IMR-90 (cell line): ENCODE measurements around the gene CHM. TPM values are rescaled to one million over a fixed set of nuclear protein-coding genes. Genes with fewer than 3 reads are reported as not detected.

Source experiments
- ATAC-seq: fragments of 200-7000 bp; cut with Tn5 transposase; 2 replicates; pipeline ENCODE4 v1.9.1; 2020; ENCODE audit warnings: low read depth, mild to moderate bottlenecking, moderate library complexity
- BruUV-seq: library from RNA; stranded (reverse); fragments of 400-500 nt; replicated peaks from 2 replicates; lab custom pipeline; 2021; lab: Mats Ljungman, UMichigan
- CTCF ChIA-PET: fragments of 300-600 bp; formaldehyde crosslinking; extraction: SDS; loops from one replicate; lab custom pipeline; 2021; ENCODE audit warnings: antibody characterized with exemption; lab: Yijun Ruan, JAX
- POLR2A ChIA-PET: fragments of 300-600 bp; sonication (Branson Sonifier 250); formaldehyde crosslinking; loops from one replicate; lab custom pipeline; 2022; ENCODE audit warnings: antibody characterized with exemption; ENCODE audit not compliant: unreplicated experiment; lab: Charles Lee
- DNase-seq: peaks from one replicate; pipeline ENCODE4 v3.0.0; 2013
- H2AFZ ChIP-seq: replicated peaks from 2 replicates; pipeline ENCODE3; 2013; ENCODE audit warnings: low read length, mild to moderate bottlenecking; ENCODE audit not compliant: poor library complexity
- H2AK5ac ChIP-seq: 2 replicates; pipeline ENCODE4 v1.6.1; 2013; ENCODE audit warnings: low read depth, low read length, inconsistent platforms
- H2AK9ac ChIP-seq: replicated peaks from 2 replicates; pipeline ENCODE3; 2013; ENCODE audit warnings: mild to moderate bottlenecking, low read depth, low read length, moderate library complexity; ENCODE audit not compliant: poor library complexity
- H2BK120ac ChIP-seq: 2 replicates; pipeline ENCODE4 v1.6.1; 2013; ENCODE audit warnings: low read depth, low read length, inconsistent platforms
- H2BK15ac ChIP-seq: 3 replicates; pipeline ENCODE4 v1.6.1; 2013; ENCODE audit warnings: low read depth, low read length, inconsistent platforms
- H2BK20ac ChIP-seq: 2 replicates; pipeline ENCODE4 v1.6.1; 2013; ENCODE audit warnings: low read depth, mild to moderate bottlenecking, inconsistent platforms, low read length, moderate library complexity
- H2BK5ac ChIP-seq: 2 replicates; pipeline ENCODE4 v1.6.1; 2013; ENCODE audit warnings: mild to moderate bottlenecking, low read depth, low read length, inconsistent platforms; ENCODE audit not compliant: poor library complexity, severe bottlenecking
- H3K14ac ChIP-seq: replicated peaks from 2 replicates; pipeline ENCODE4 v1.6.1; 2013; ENCODE audit warnings: low read depth, low read length, inconsistent platforms
- H3K18ac ChIP-seq: 2 replicates; pipeline ENCODE4 v1.6.1; 2013; ENCODE audit warnings: low read depth, low read length, control low read depth
- H3K23ac ChIP-seq: 2 replicates; pipeline ENCODE4 v1.6.1; 2013; ENCODE audit warnings: low read depth, low read length, inconsistent platforms
- H3K27ac ChIP-seq: 2 replicates; pipeline ENCODE4 v1.5.1; 2013; ENCODE audit warnings: mild to moderate bottlenecking, control low read depth, low read length; ENCODE audit not compliant: insufficient read depth
- H3K27me3 ChIP-seq: 2 replicates; pipeline ENCODE4 v1.6.1; 2013; ENCODE audit warnings: low read length; ENCODE audit not compliant: control insufficient read depth, insufficient read depth
- H3K36me3 ChIP-seq: 2 replicates; pipeline ENCODE4 v1.6.1; 2013; ENCODE audit warnings: low read length, mixed read lengths; ENCODE audit not compliant: control insufficient read depth, insufficient read depth
- H3K4ac ChIP-seq: 2 replicates; pipeline ENCODE4 v1.6.1; 2013; ENCODE audit warnings: low read depth, low read length, inconsistent platforms
- H3K4me1 ChIP-seq: 2 replicates; pipeline ENCODE4 v1.6.1; 2013; ENCODE audit warnings: low read length, mixed read lengths; ENCODE audit not compliant: control insufficient read depth, insufficient read depth
- H3K4me2 ChIP-seq: 2 replicates; pipeline ENCODE4 v1.6.1; 2013; ENCODE audit warnings: low read depth, mild to moderate bottlenecking, control low read depth, low read length, moderate library complexity
- H3K4me3 ChIP-seq: 2 replicates; pipeline ENCODE4 v1.5.1; 2013; ENCODE audit warnings: low read depth, mild to moderate bottlenecking, control low read depth, low read length, moderate library complexity; ENCODE audit not compliant: insufficient read depth
- H3K56ac ChIP-seq: 2 replicates; pipeline ENCODE4 v1.6.1; 2013; ENCODE audit warnings: low read length, inconsistent platforms; ENCODE audit not compliant: insufficient read depth; ENCODE audit errors: extremely low read depth
- H3K79me1 ChIP-seq, 2 experiments: 2 replicates each; pipeline ENCODE4 v1.6.1; 2013; ENCODE audit warnings: low read length in 2 of 2, inconsistent platforms in 1 of 2, low read depth in 1 of 2
- H3K9ac ChIP-seq: 2 replicates; pipeline ENCODE4 v1.6.1; 2013; ENCODE audit warnings: low read depth, low read length, control low read depth
- H3K9me1 ChIP-seq: 2 replicates; pipeline ENCODE4 v1.6.1; 2013; ENCODE audit warnings: low read length, inconsistent platforms; ENCODE audit not compliant: insufficient read depth
- H3K9me3 ChIP-seq: 2 replicates; pipeline ENCODE4 v1.6.1; 2013; ENCODE audit warnings: low read length; ENCODE audit not compliant: control insufficient read depth, insufficient read depth
- H4K20me1 ChIP-seq: 2 replicates; pipeline ENCODE4 v1.6.1; 2013; ENCODE audit warnings: low read length, inconsistent platforms; ENCODE audit not compliant: insufficient read depth
- H4K5ac ChIP-seq: 2 replicates; pipeline ENCODE4 v1.6.1; 2013; ENCODE audit warnings: mild to moderate bottlenecking, low read depth, low read length, control low read depth
- H4K8ac ChIP-seq, 2 experiments: 2 replicates each; pipeline ENCODE4 v1.6.1; 2013; ENCODE audit warnings: low read depth in 2 of 2, low read length in 2 of 2, control low read depth in 1 of 2, inconsistent platforms in 1 of 2
- H4K91ac ChIP-seq: 2 replicates; pipeline ENCODE4 v1.6.1; 2013; ENCODE audit warnings: low read depth, low read length, inconsistent platforms; ENCODE audit not compliant: insufficient read depth
- BHLHE40 ChIP-seq: fragments of 150-350 bp; IDR thresholded peaks from 2 replicates; pipeline ENCODE4 v1.6.1; 2016; ENCODE audit warnings: mild to moderate bottlenecking, low read depth, low read length
- CTCF ChIP-seq: conservative IDR thresholded peaks from 2 replicates; pipeline ENCODE4 v1.5.1; 2012; ENCODE audit warnings: mild to moderate bottlenecking, low read depth, low read length, improper control_type of control experiment
- ELK1 ChIP-seq: fragments of 150-350 bp; IDR thresholded peaks from 2 replicates; pipeline ENCODE4 v1.6.1; 2016; ENCODE audit warnings: low read depth, mild to moderate bottlenecking, low read length, moderate library complexity, borderline replicate concordance
- MXI1 ChIP-seq: IDR thresholded peaks from 2 replicates; pipeline ENCODE4 v1.6.1; 2012; ENCODE audit warnings: low read depth, mild to moderate bottlenecking, low read length, moderate library complexity, borderline replicate concordance
- NFE2L2 ChIP-seq: fragments of 150-350 bp; IDR thresholded peaks from 2 replicates; pipeline ENCODE4 v1.6.1; 2016; ENCODE audit warnings: low read depth, mild to moderate bottlenecking, low read length
- RCOR1 ChIP-seq: IDR thresholded peaks from 2 replicates; pipeline ENCODE4 v1.6.1; 2012; ENCODE audit warnings: mild to moderate bottlenecking, low read length, improper control_type of control experiment; ENCODE audit not compliant: insufficient replicate concordance
- SMC3 ChIP-seq: fragments of 150-350 bp; IDR thresholded peaks from 2 replicates; pipeline ENCODE4 v1.6.1; 2016; ENCODE audit warnings: low read depth, mild to moderate bottlenecking, antibody characterized with exemption, low read length, moderate library complexity
- WGBS, 2 experiments: methylation state at CpG; one replicate each; pipeline versions ENCODE4 v1.1.5 to v1.1.7; 2013; ENCODE audit warnings: missing lambda C conversion rate in 2 of 2; ENCODE audit not compliant: insufficient read length in 1 of 2; ENCODE audit errors: extremely low coverage in 2 of 2; 5-methylcytosine and 5-hydroxymethylcytosine counted together
- dilution Hi-C: fragments of 300-500 bp; cut with HindIII; formaldehyde crosslinking; loops from one replicate; pipeline ENCODE4 v1.14.3; 2018; ENCODE audit warnings: low sequenced_read_pairs; ENCODE audit not compliant: unreplicated experiment
- in situ Hi-C: fragments of 300-500 bp; cut with MboI; formaldehyde crosslinking; loops from 3 replicates; pipeline ENCODE4 v1.14.3; 2019; ENCODE audit warnings: low sequenced_read_pairs, inconsistent platforms, mixed read lengths
- intact Hi-C: fragments of 100-400 bp; cut with micrococcal nuclease; formaldehyde crosslinking; loops from 2 replicates; pipeline ENCODE4 v1.10.0; 2022
- polyA plus RNA-seq, 3 experiments: library from polyadenylated mRNA; depleted of rRNA; stranded (reverse); fragments of >200 nt; gene quantifications; 2 replicates each; pipeline ENCODE4 v1.2.3, GENCODE V29; 2012; ENCODE audit warnings: low replicate concordance in 1 of 3
- total RNA-seq: library from RNA; depleted of rRNA; stranded (reverse); fragments of >200 nt; gene quantifications from 2 replicates; pipeline ENCODE4 v1.2.3, GENCODE V29; 2012

The CHM gene
- total and polyA plus RNA-seq, 2 of the 4 experiments (the other 2 are of a cell fraction), result 11.9 to 21.7 TPM

- no peaks in the 10 kb centered on the region for H4K20me1 ChIP-seq
- DNase-seq (no peak), ATAC-seq (no peak)
- H3K9ac ChIP-seq, result no peak overlapping the region
- no peaks in the 10 kb centered on the region for H3K36me3 ChIP-seq
- H3K4me2 ChIP-seq, result no peak overlapping the region
- H3K27me3 ChIP-seq, result no peaks in the 10 kb centered on the region
- no peak overlapping the region for H3K14ac ChIP-seq
- no peak overlapping the region for H4K8ac ChIP-seq
- H4K5ac ChIP-seq, result no peak overlapping the region
- H2BK15ac ChIP-seq, result no peak overlapping the region
- in situ Hi-C loops, result no loop called here
- POLR2A ChIA-PET, result no interaction called here
- no peaks in the 10 kb centered on the region for H3K9me1 ChIP-seq
- H3K79me1 ChIP-seq, result peaks cover 0 to 4% of the 10 kb centered on the region in 2 experiments; a peak in 1 of 4 replicates
- H3K4me1 ChIP-seq, result no peaks in the 10 kb centered on the region
- no peak overlapping the region for H3K56ac ChIP-seq
- CTCF ChIA-PET, result no interaction called here
- no peak overlapping the region for H2AK9ac ChIP-seq
- H3K18ac ChIP-seq, result no peak overlapping the region
- no peak overlapping the region for H2BK20ac ChIP-seq
- no peak overlapping the region for H4K91ac ChIP-seq
- no CpG with 5 or more reads among the region's 3 CpGs for WGBS, 2 experiments
- no peak overlapping the region for H2AFZ ChIP-seq
- no TSS peak for BruUV-seq
- H3K4ac ChIP-seq, result no peak overlapping the region
- H2AK5ac ChIP-seq, result no peak overlapping the region
- no peak overlapping the region for H2BK5ac ChIP-seq
- H2BK120ac ChIP-seq, result no peak overlapping the region
- H3K23ac ChIP-seq, result no peak overlapping the region
- TF ChIP-seq MXI1 (no peak), BHLHE40 (no peak), ELK1 (no peak), RCOR1 (no peak), CTCF (no peak), SMC3 (no peak), NFE2L2 (no peak)
- no peak overlapping the region for H3K27ac ChIP-seq
- no peak overlapping the region for H3K4me3 ChIP-seq
- no peaks in the 10 kb centered on the region for H3K9me3 ChIP-seq
- dilution Hi-C loops, result no loop called here
- intact Hi-C loops, result no loop called here
These were observed 117.3 kb downstream of the CHM start for GRCh38 chrX:85930099-85930498.
